ENCODE data around the gene NPLOC4. TPM values are rescaled to one million over a fixed set of nuclear protein-coding genes. Genes with fewer than 3 reads are reported as not detected.

Gene NPLOC4
- total and polyA plus RNA-seq, 2 experiments from 2014 or later = 51.4 to 64.6 TPM

DNA sequence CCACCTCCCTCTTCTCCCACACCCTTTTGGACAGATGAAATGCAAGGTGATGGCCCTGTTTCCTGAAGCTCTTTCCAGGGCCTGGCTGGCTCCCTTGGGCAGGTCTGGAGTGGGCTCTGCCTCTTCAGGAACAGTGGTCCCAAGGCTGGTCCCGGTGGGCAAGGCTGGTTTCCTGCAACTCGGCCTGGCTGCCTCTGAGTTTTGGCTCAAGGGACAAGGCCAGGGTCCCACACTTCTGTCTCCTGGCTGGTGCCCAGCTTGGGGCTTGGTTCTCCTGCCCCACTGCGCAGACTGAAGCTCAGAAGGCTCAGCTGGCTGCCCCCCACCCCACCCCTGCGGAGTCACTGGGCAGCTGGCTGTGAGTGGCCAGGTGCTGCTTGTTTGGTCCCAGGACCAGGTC lies 120.5 kb downstream of the NPLOC4 start:
- Histone ChIP-seq H3K79me2 (ENCODE audit: insufficient read depth) (peaks cover 44% of the 10 kb centered on the region), H3F3A (ENCODE audit: insufficient read depth) (peaks cover 31% of the 10 kb centered on the region), H3K9me3 (ENCODE audit: low read depth) (no peaks in the 10 kb centered on the region), H3K27me3 (replicated peaks; ENCODE audit: insufficient read depth) (no peaks in the 10 kb centered on the region), H2AFZ (no peak overlapping the region), H3K9me2 (ENCODE audit: insufficient read depth) (no peaks in the 10 kb centered on the region), H3K4me2 (ENCODE audit: unreplicated experiment) (peak overlapping the region; percentile 91), H3K4me1 (ENCODE audit: insufficient read depth) (peaks cover 28% of the 10 kb centered on the region), H3K36me3 (ENCODE audit: low read depth) (peaks cover 6% of the 10 kb centered on the region), H3K4me3 (peak overlapping the region; percentile 87), H3K9ac (peak overlapping the region; percentile 81), H3K27ac (peak overlapping the region; percentile 82; the same call in 1 of the 2 replicates), H4K20me1 (ENCODE audit: insufficient read depth) (peaks cover 4% of the 10 kb centered on the region; the same call in 1 of the 2 replicates)
- 45 to 53% methylated on average over 4 of the region's 4 CpGs for WGBS, 2 experiments (ENCODE audit: low coverage in 1 of 2, low lambda C conversion rate in 2 of 2, missing lambda C conversion rate in 2 of 2)
- in situ Hi-C loops (cut with MboI) = no loop called here
- no peak for TF ChIP-seq EZH2phosphoT487 (IDR thresholded peaks at IDR 0.05; ENCODE audit: insufficient read depth, low read depth)
- DNase-seq = no peak

- H3K27ac ChIP-seq = peak overlapping the region; percentile 82
- WGBS, 2 experiments (ENCODE audit: low coverage in 1 of 2, low lambda C conversion rate in 2 of 2, missing lambda C conversion rate in 2 of 2) = 54 to 58% methylated on average over 19 of the region's 19 CpGs
- H3K27me3 ChIP-seq (replicated peaks; ENCODE audit: insufficient read depth) = no peaks in the 10 kb centered on the region
- no peak overlapping the region for H2AFZ ChIP-seq
- in situ Hi-C loops (cut with MboI) = no loop called here
- TF ChIP-seq EZH2phosphoT487 (IDR thresholded peaks at IDR 0.05; ENCODE audit: insufficient read depth, low read depth) = no peak
- no peak for TF ChIP-seq EZH2 (IDR thresholded peaks at IDR 0.05; ENCODE audit: insufficient read depth, poor library complexity, severe bottlenecking)
- H3K4me1 ChIP-seq (ENCODE audit: insufficient read depth) = peaks cover 28% of the 10 kb centered on the region
- H3K9ac ChIP-seq = peak overlapping the region; percentile 81
- no peak for DNase-seq
- H3K9me2 ChIP-seq (ENCODE audit: insufficient read depth) = no peaks in the 10 kb centered on the region
- peak overlapping the region; percentile 91 for H3K4me2 ChIP-seq (ENCODE audit: unreplicated experiment)
- H3F3A ChIP-seq (ENCODE audit: insufficient read depth) = peaks cover 35% of the 10 kb centered on the region
- peak overlapping the region; percentile 87 for H3K4me3 ChIP-seq
- H3K36me3 ChIP-seq (ENCODE audit: low read depth) = peaks cover 14% of the 10 kb centered on the region
- peaks cover 9% of the 10 kb centered on the region; the same call in 1 of the 2 replicates for H4K20me1 ChIP-seq (ENCODE audit: insufficient read depth)
- no peaks in the 10 kb centered on the region for H3K9me3 ChIP-seq (ENCODE audit: low read depth)
- H3K79me2 ChIP-seq (ENCODE audit: insufficient read depth) = peaks cover 53% of the 10 kb centered on the region
Measured at GRCh38 chr17:81515530-81516041, 121.3 kb downstream of the NPLOC4 start.

DNA sequence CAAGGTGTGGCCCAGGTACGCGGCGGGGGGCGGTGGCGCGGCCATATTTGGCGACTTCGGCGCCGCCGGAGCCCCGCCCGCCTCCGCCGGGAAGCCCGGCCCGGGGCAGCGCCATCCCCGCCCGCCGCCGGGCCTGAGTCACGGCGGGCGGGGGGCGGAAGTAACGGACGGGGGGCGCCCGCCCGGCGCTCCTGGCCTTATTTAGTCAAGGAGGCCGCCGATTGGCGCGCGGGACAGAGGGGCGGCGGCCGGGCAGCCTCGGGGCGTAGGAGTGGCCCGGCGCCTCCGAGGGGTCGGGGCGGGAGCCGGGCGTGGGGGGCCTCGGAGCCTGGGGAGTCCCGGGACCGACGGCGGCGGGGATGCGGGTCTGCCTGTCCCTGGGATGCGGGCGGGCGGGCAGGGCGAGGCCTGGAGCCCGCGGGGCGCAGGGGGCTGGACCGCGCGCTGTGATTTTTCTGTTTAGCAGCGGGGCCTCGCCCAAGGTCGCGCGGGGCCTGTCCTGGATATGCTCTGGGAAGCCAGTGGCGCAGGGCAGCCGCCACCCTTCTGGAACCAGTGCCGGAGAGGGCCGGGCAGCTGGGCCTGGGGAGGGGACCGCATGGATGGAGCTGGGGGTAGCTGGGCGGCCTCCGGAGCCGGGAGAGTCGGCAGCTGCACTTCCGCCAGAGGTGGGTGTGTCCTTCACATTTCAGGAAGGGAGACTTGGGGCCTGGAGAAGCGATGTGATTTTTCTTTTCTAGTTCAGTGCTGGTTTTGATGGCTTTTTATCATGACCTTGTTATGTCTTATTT lies 122.0 kb downstream of the NPLOC4 start:
- H3K27me3 ChIP-seq (replicated peaks; ENCODE audit: insufficient read depth) = no peaks in the 10 kb centered on the region
- WGBS, 2 experiments (ENCODE audit: low coverage in 1 of 2, low lambda C conversion rate in 2 of 2, missing lambda C conversion rate in 2 of 2) = 2 to 4% methylated on average over 27 to 63 of the region's 82 CpGs
- peaks cover 39% of the 10 kb centered on the region for H3F3A ChIP-seq (ENCODE audit: insufficient read depth)
- H2AFZ ChIP-seq = peak overlapping the region; percentile 28; the same call in 1 of the 2 replicates
- H3K4me3 ChIP-seq = peak overlapping the region; percentile 87
- no peaks in the 10 kb centered on the region for H3K9me2 ChIP-seq (ENCODE audit: insufficient read depth)
- peaks cover 59% of the 10 kb centered on the region for H3K79me2 ChIP-seq (ENCODE audit: insufficient read depth)
- peaks cover 16% of the 10 kb centered on the region; the same call in 1 of the 2 replicates for H4K20me1 ChIP-seq (ENCODE audit: insufficient read depth)
- in situ Hi-C loops (cut with MboI) = no loop called here
- H3K36me3 ChIP-seq (ENCODE audit: low read depth) = peaks cover 21% of the 10 kb centered on the region
- no peaks in the 10 kb centered on the region for H3K9me3 ChIP-seq (ENCODE audit: low read depth)
- H3K9ac ChIP-seq = peak overlapping the region; percentile 81
- DNase-seq = peak; percentile 88
- TF ChIP-seq EZH2phosphoT487 (IDR thresholded peaks at IDR 0.05; ENCODE audit: insufficient read depth, low read depth) (no peak), EZH2 (IDR thresholded peaks at IDR 0.05; ENCODE audit: insufficient read depth, poor library complexity, severe bottlenecking) (no peak)
- H3K4me1 ChIP-seq (ENCODE audit: insufficient read depth) = peaks cover 28% of the 10 kb centered on the region
- H3K27ac ChIP-seq = peak overlapping the region; percentile 82
- H3K4me2 ChIP-seq (ENCODE audit: unreplicated experiment) = peak overlapping the region; percentile 91

DNA sequence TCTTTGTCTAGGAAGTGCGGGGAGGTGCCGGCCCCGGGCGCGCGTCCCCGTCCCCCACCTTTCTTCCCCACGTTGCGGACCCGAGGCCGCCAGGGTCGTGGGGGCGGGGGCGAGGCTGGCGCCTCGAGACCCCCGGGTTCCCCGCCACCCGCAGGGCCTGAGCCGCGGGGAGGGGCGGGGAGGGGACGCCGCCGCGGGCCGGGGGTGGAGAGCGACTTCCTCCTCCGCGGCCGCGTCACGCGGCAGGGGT lies 122.5 kb downstream of the NPLOC4 start:
- Histone ChIP-seq H3K9ac (peak overlapping the region; percentile 81), H2AFZ (no peak overlapping the region), H3K27ac (peak overlapping the region; percentile 82), H3K36me3 (ENCODE audit: low read depth) (peaks cover 26% of the 10 kb centered on the region), H3K27me3 (replicated peaks; ENCODE audit: insufficient read depth) (no peaks in the 10 kb centered on the region), H3K4me2 (ENCODE audit: unreplicated experiment) (peak overlapping the region; percentile 91), H4K20me1 (ENCODE audit: insufficient read depth) (peaks cover 21% of the 10 kb centered on the region; the same call in 1 of the 2 replicates), H3K79me2 (ENCODE audit: insufficient read depth) (peaks cover 65% of the 10 kb centered on the region), H3K4me3 (peak overlapping the region; percentile 87), H3F3A (ENCODE audit: insufficient read depth) (peaks cover 44% of the 10 kb centered on the region), H3K9me2 (ENCODE audit: insufficient read depth) (no peaks in the 10 kb centered on the region), H3K9me3 (ENCODE audit: low read depth) (no peaks in the 10 kb centered on the region), H3K4me1 (ENCODE audit: insufficient read depth) (peaks cover 28% of the 10 kb centered on the region)
- TF ChIP-seq EZH2 (IDR thresholded peaks at IDR 0.05; ENCODE audit: insufficient read depth, poor library complexity, severe bottlenecking) (no peak), EZH2phosphoT487 (IDR thresholded peaks at IDR 0.05; ENCODE audit: insufficient read depth, low read depth) (no peak)
- WGBS, 2 experiments (ENCODE audit: low coverage in 1 of 2, low lambda C conversion rate in 2 of 2, missing lambda C conversion rate in 2 of 2) = 0 to 2% methylated on average over 7 to 16 of the region's 34 CpGs
- in situ Hi-C loops (cut with MboI) = no loop called here
- DNase-seq = no peak

All from GM23248 (cell line).